Naive B cell (primary cell): ENCODE results near the gene NCKIPSD. TPM values are rescaled to one million over a fixed set of nuclear protein-coding genes. Genes with fewer than 3 reads are reported as not detected.

ENCODE experiments used
- ATAC-seq, 2 donors: fragments of 150-1000 bp; cut with Tn5 transposase; 2 replicates each; pipeline ENCODE4 v1.10.0; 2021; ENCODE audit warnings: low read depth in 2 of 2, mild to moderate bottlenecking in 2 of 2, moderate library complexity in 2 of 2
- DNase-seq: peaks from one replicate; pipeline ENCODE4 v3.0.0; 2022
- H3K27ac Mint-ChIP-seq, 6 donors: one replicate each; pipeline ENCODE4 v1.8.0; 2020 to 2022; ENCODE audit warnings: mild to moderate bottlenecking in 6 of 6, mixed read lengths in 6 of 6, moderate library complexity in 5 of 6, inconsistent platforms in 2 of 6
- H3K27me3 Mint-ChIP-seq, 3 donors: one replicate each; pipeline ENCODE4 v1.8.0; 2021 to 2022; ENCODE audit warnings: mixed read lengths in 3 of 3, mild to moderate bottlenecking in 1 of 3
- H3K36me3 Mint-ChIP-seq, 2 donors: one replicate each; pipeline ENCODE4 v1.8.0; 2020 to 2022; ENCODE audit warnings: mixed read lengths in 2 of 2, inconsistent platforms in 1 of 2, mild to moderate bottlenecking in 1 of 2
- H3K4me1 Mint-ChIP-seq, 3 donors: one replicate each; pipeline ENCODE4 v1.8.0; 2020 to 2022; ENCODE audit warnings: mixed read lengths in 3 of 3, inconsistent platforms in 1 of 3, mild to moderate bottlenecking in 1 of 3, moderate library complexity in 1 of 3
- H3K4me3 Mint-ChIP-seq, 8 donors: one replicate each; pipeline ENCODE4 v1.8.0; 2020 to 2022; ENCODE audit warnings: mild to moderate bottlenecking in 8 of 8, mixed read lengths in 8 of 8, moderate library complexity in 8 of 8, inconsistent platforms in 2 of 8
- H3K9me3 Mint-ChIP-seq, 7 donors: one replicate each; pipeline ENCODE4 v1.8.0; 2020 to 2022; ENCODE audit warnings: mixed read lengths in 7 of 7, mild to moderate bottlenecking in 5 of 7, inconsistent platforms in 2 of 7, moderate library complexity in 1 of 7
- polyA plus RNA-seq, 6 donors: library from polyadenylated mRNA; unstranded; fragments of 300-500 nt; fragmentation: Illumina TruSeq; gene quantifications; one replicate each; pipeline ENCODE4 v1.2.3, GENCODE V29; 2021; ENCODE audit warnings: low read depth in 6 of 6

Gene NCKIPSD
- polyA plus RNA-seq, 6 donors from 2014 or later, result 3.3 to 11.2 (median 4.9) TPM

DNA sequence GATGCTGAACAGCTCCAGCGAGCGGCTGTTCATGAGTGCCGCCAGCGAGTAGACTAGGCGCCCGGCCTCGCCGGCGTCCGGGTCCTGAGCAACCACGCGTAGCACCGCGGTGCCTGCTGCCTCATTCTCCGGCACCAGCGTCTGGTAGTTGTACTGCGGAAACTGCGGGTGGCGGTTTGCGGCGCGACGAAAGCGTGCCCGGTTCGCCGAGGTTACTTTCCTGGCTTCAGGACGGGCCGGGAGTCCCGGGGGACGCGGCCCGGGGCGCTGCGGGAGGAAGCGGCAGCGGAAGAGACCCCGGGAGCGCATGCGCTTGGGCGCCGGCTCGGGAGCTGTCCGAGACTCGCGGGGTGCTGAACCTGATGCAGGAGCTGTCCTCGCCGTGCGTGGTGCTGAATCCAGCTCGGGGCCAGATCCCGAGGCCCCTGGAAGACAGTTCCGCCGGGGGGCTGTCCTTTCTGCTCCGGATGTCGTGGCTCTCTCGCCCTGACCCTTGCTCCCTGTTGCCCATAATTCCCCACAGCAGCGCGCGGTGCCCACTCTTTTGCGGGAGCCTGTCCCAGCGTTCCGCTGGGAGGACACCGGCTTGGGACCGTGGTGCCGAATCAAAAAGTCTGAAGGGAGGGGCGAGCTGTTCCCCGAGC is 24.1 kb downstream of the NCKIPSD start:
- ATAC-seq (peak; percentile 56), DNase-seq (peak; percentile 68)
- peaks cover 33 to 56% (median 34%) of the 10 kb centered on the region in 3 donors for H3K27me3 Mint-ChIP-seq
- H3K4me3 Mint-ChIP-seq, result peak overlapping the region; percentile 40 to 82 (median 64)
- peaks cover 0 to 4% (median 0%) of the 10 kb centered on the region in 7 donors for H3K9me3 Mint-ChIP-seq
- peaks cover 0 to 10% of the 10 kb centered on the region in 2 donors for H3K36me3 Mint-ChIP-seq
- peaks cover 12 to 30% (median 17%) of the 10 kb centered on the region in 3 donors for H3K4me1 Mint-ChIP-seq
- H3K27ac Mint-ChIP-seq, result peak overlapping the region in 3 of 6 donors; percentile 65 to 96 (median 94)

DNA sequence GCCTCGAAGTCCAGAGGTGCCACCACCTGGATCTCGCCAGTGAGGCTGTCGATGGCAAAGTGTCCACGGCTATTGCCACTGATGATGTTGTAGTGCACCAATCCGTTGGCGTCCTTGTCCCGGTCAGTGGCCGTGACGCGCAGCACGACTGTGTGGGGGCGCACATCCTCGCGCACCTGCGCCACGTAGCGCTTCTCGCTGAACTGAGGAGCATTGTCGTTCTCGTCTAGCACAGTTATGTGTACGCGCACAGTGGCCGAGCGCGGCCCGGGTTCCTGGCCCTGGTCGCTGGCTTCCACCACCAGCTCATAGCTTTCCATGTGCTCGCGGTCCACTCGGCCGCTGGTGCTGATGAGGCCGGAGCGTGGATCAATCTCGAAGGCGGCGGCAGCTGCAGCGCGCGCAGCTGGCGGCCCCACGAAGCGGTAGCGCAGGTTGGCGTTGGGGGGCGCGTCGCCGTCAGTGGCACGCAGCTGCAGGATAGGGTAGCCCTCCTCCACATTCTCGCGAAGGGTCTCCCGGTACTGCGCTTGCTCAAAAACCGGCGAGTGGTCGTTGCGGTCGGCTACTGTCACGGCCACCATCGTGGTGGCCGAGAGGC is 24.8 kb downstream of the NCKIPSD start:
- ATAC-seq, result no peak
- no peak for DNase-seq
- H3K4me1 Mint-ChIP-seq, result peaks cover 12 to 33% (median 19%) of the 10 kb centered on the region in 3 donors
- H3K4me3 Mint-ChIP-seq, result peak overlapping the region in 5 of 8 donors; percentile 36 to 82 (median 64)
- H3K36me3 Mint-ChIP-seq, result peaks cover 0 to 10% of the 10 kb centered on the region in 2 donors
- peaks cover 33 to 56% (median 34%) of the 10 kb centered on the region in 3 donors for H3K27me3 Mint-ChIP-seq
- H3K9me3 Mint-ChIP-seq, result peaks cover 0 to 4% (median 0%) of the 10 kb centered on the region in 7 donors
- no peak overlapping the region for H3K27ac Mint-ChIP-seq

DNA sequence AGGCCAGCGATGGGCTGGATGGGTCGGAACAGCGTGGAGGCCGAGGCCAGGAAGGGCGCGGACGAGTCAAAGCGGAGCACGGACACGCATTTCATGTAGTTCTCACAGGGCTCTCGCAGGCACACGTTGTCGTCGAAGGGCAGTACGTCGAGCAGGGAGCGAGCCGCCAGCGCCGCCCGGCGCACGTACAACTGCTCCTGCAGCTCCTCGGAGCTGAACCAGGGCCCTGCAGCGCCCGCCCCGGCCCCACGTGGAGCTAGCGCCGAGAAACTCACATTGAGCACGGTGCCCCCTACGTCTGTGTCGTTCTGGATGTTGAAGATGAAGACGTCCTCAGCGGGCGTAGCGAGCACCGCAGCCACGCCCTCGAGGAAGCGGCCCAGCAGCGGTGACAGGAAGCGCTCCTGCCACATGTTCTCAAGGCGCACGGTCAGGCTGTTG is 28.9 kb downstream of the NCKIPSD start:
- H3K9me3 Mint-ChIP-seq, result no peaks in the 10 kb centered on the region
- peaks cover 14 to 15% (median 14%) of the 10 kb centered on the region in 3 donors for H3K4me1 Mint-ChIP-seq
- ATAC-seq (no peak), DNase-seq (no peak)
- peaks cover 16 to 33% (median 20%) of the 10 kb centered on the region in 3 donors for H3K27me3 Mint-ChIP-seq
- no peaks in the 10 kb centered on the region for H3K36me3 Mint-ChIP-seq
- peak overlapping the region; percentile 48 to 85 (median 77) for H3K4me3 Mint-ChIP-seq
- peak overlapping the region in 1 of 6 donors; percentile 38 for H3K27ac Mint-ChIP-seq

DNA sequence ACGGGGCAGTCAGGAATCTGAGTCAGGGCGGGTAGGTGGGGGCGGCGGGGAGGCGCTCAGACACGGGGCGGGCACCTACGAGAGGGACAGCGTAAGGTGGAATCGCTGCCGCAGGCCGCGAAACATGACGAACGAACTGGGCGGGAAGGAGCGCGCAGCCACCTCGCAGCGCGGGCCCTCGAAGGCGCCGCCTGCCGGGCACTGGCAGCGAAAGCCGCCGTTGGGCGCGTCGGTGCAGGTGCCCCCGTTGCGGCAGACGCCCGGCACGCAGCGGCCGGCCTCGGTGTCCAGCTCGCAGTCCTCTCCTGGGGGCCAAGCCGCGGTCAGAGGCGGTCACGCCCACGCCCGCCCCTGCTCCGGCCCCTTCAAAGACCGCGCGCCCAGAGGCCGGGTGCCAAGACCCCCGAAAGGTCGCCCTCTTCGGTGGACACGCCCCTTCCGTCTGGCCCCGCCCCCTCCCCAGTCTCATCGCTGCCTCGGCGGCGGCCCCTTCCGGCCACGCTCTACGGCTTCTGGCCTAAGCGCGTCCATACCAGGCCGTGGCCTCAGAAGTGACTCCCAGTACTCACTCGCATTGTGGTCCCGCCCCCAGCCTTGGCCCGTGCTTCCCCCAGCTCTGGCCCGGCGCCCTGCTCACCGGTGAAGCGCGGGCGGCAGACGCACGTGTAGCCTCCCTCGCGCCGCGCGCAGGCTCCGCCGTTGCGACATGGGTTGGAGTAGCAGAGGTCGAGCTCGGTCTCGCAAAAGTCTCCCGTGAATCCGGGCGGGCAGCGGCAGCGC is 29.5 kb downstream of the NCKIPSD start:
- ATAC-seq (peak; percentile 82 to 84), DNase-seq (peak; percentile 76)
- H3K36me3 Mint-ChIP-seq, result no peaks in the 10 kb centered on the region
- peak overlapping the region; percentile 48 to 87 (median 77) for H3K4me3 Mint-ChIP-seq
- peak overlapping the region in 3 of 6 donors; percentile 33 to 89 (median 80) for H3K27ac Mint-ChIP-seq
- H3K27me3 Mint-ChIP-seq, result peaks cover 15 to 28% (median 16%) of the 10 kb centered on the region in 3 donors
- peaks cover 8 to 14% (median 10%) of the 10 kb centered on the region in 3 donors for H3K4me1 Mint-ChIP-seq
- no peaks in the 10 kb centered on the region for H3K9me3 Mint-ChIP-seq

DNA sequence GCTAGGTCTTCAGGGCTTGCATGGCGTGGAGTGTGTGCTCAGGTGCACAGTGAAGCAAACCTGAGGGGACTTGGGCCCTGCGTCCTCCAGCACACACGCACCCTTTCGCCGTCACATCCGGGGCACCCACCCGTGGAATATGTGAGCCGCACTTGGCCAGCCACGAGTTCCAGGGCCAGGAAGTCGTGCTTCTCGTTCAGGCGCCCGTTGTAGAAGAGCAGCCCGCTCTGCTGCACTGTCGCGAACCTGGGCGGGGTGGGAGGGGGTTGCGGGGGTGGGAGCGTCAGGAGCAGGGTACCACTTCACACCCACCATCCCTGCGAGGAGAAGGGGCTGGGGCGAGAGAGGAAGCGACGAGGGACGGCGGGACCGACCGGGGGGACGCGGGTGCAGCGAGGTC is 30.1 kb downstream of the NCKIPSD start:
- peak; percentile 32 for DNase-seq
- Mint-ChIP-seq H3K27ac (peak overlapping the region in 3 of 6 donors; percentile 53 to 89 (median 80)), H3K36me3 (no peaks in the 10 kb centered on the region), H3K27me3 (peaks cover 15 to 28% (median 16%) of the 10 kb centered on the region in 3 donors), H3K4me3 (peak overlapping the region; percentile 73 to 87 (median 80)), H3K9me3 (no peaks in the 10 kb centered on the region), H3K4me1 (peaks cover 5 to 14% (median 9%) of the 10 kb centered on the region in 3 donors)
- ATAC-seq, result peak; percentile 48 to 61

DNA sequence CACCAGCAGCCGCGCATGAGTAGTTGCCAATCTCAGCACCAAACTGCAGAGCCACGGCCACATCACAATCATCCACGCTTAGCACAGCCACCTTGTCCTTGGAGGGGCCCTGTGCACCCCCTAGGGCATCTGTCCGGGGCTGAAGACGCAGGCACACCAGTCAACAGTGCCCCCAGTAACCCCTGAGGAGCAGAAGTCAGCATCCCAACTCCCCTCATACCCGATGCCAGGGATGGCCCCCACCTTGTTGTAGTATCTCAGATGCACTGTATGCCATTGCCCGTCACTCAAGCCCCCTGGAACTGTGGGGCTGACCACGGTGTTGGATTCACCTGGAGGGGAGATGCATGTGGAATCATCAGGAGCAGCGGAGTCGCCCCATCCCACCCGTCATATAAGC is 30.7 kb downstream of the NCKIPSD start:
- no peaks in the 10 kb centered on the region for H3K9me3 Mint-ChIP-seq
- DNase-seq (no peak), ATAC-seq (no peak)
- no peaks in the 10 kb centered on the region for H3K36me3 Mint-ChIP-seq
- H3K4me3 Mint-ChIP-seq, result peak overlapping the region; percentile 73 to 87 (median 78)
- H3K27ac Mint-ChIP-seq, result peak overlapping the region in 2 of 6 donors; percentile 48 to 53
- peaks cover 15 to 25% (median 16%) of the 10 kb centered on the region in 3 donors for H3K27me3 Mint-ChIP-seq
- H3K4me1 Mint-ChIP-seq, result peaks cover 5 to 14% (median 9%) of the 10 kb centered on the region in 3 donors

DNA sequence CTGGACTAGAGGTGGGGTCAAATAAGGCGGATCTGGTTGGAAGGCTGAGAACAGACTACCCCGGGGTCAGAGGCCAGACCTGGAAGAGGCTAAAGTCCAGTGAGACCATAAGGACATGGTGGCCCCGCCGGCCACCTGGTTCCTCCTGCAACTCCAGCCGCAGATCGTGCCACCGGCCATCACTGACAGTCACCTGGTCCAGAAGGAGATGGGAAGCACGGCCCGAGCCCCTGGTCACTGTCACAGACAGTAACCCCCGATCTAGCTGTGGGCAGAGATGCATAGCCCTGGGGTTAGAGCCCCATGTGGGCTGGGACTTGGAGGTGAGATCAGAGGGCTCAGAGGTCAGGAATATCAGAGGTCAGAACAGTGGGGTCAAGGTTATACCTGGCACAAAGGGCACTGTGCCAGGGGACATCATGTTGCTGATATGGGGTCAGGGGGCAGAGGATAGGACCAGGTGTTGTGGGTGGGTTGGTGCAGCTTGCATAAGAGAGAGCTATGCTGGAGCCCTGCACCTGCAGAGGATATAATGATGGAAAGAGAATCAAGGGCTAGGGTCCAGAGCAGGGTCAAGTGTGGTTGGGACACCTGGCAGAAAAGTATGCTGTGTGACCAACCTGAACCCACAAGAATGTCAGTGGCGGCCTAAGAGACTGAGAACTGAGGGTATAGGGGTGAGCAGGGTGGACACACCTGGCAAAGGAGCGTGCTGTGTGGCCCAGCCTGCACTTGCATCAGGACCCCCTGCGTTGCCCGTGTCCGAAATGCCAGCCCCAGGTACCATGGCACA is 32.6 kb downstream of the NCKIPSD start:
- Mint-ChIP-seq H3K27me3 (peaks cover 0 to 9% (median 5%) of the 10 kb centered on the region in 3 donors), H3K4me3 (peak overlapping the region in 2 of 8 donors; percentile 44 to 56), H3K36me3 (no peaks in the 10 kb centered on the region), H3K4me1 (peaks cover 5 to 17% (median 9%) of the 10 kb centered on the region in 3 donors), H3K9me3 (no peaks in the 10 kb centered on the region), H3K27ac (no peak overlapping the region)
- ATAC-seq (no peak), DNase-seq (no peak)

DNA sequence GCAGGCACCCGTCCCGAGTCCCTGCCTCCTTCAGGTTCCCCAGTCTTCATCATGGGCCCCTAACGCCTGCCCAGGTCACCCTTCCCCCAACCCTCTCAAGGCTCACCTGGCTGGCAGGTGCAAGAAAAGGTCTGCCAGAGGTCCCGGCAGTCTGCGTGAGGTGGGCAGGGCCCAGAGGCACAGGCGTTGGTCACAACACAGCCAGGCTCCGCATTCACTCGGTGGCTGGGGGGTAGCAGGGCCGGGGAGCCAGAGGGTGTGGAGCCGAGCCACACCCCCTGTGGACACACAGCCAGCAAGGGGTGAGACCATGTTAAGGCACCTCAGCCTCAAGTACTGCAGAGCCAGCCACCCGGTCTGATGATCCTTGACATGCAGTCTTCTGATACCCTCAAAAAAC is 33.9 kb downstream of the NCKIPSD start:
- ATAC-seq (no peak), DNase-seq (no peak)
- no peak overlapping the region for H3K27ac Mint-ChIP-seq
- no peaks in the 10 kb centered on the region for H3K27me3 Mint-ChIP-seq
- no peaks in the 10 kb centered on the region for H3K9me3 Mint-ChIP-seq
- H3K4me1 Mint-ChIP-seq, result peaks cover 4 to 14% (median 9%) of the 10 kb centered on the region in 3 donors
- no peak overlapping the region for H3K4me3 Mint-ChIP-seq
- no peaks in the 10 kb centered on the region for H3K36me3 Mint-ChIP-seq

DNA sequence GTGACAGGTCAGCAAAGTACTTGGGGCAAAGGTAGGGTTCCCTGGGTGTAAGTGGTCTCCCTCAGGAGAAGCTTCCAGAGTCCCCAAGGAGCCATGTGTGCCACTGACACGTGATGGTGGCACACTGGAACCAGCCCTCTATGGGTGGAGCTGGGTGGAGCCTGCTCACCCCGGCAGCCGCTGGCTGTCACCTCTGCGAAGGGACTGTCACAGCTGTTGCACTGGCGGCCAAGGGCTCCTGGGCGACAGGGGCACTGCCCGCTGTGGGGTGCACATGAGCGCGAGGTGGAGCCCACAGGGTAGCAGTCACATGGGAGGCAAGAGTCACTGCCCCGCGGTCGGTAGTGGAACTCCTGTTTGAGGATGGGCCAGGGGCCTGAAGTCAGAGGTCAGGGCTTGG is 35.0 kb downstream of the NCKIPSD start:
- H3K27ac Mint-ChIP-seq, result no peak overlapping the region
- no peak overlapping the region for H3K4me3 Mint-ChIP-seq
- no peaks in the 10 kb centered on the region for H3K36me3 Mint-ChIP-seq
- ATAC-seq (no peak), DNase-seq (no peak)
- peaks cover 0 to 16% (median 6%) of the 10 kb centered on the region in 3 donors for H3K4me1 Mint-ChIP-seq
- H3K27me3 Mint-ChIP-seq, result no peaks in the 10 kb centered on the region
- H3K9me3 Mint-ChIP-seq, result no peaks in the 10 kb centered on the region

DNA sequence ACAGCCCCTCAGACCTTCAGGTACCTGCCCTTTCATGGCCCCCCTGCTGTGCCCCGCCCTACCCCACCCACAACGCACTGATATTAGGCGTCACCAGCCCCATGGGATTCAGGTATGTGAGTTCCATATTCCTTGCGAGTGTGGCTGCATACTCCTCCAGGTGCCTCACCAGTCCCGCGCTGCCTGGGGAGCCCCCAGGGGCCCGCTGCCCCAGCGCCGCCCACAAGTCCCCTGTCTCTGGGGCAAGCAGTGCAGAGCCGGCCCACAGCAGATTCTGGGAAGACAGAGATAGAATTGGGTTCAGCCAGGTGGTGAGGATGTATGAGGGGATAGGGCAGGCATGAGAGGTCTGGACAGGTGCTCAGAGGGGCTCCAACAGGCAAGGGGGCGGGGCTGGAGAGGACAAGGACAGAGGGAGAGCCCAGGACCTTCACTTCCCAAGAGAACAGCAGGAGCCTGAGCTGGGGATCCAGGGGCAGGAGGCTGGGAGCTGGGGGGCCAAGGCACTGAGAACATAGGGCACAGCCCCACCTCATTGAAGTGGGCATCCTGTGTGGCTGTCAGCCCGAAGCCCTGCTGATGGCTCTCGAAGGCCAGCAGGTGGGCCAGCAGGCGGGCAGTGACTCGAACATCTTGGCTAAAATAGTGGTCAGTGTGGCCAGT is 37.4 kb downstream of the NCKIPSD start:
- ATAC-seq, result no peak
- Mint-ChIP-seq H3K4me1 (peaks cover 0 to 10% (median 0%) of the 10 kb centered on the region in 3 donors), H3K27me3 (peaks cover 0 to 17% (median 5%) of the 10 kb centered on the region in 3 donors), H3K9me3 (no peaks in the 10 kb centered on the region), H3K36me3 (no peaks in the 10 kb centered on the region), H3K27ac (no peak overlapping the region), H3K4me3 (no peak overlapping the region)
- DNase-seq, result no peak

DNA sequence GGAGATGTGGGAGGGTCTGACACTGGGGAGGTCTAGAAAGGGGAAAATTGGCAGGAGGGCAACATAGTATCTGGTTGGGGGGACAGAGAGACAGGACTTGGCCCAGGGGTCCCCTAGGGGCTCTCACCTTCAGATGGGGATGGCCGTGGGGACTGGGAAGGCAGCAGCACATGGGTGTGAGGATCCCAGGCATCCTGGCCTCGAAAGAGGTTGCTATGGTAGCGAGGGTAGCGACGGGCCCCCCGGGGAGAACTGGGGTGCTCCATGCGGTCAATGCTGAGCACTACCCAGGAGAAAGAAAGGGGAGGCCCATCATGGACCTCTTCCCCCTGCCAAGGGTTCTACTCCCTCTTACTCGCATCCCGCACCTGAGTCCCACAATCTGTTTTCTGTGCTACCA is 38.0 kb downstream of the NCKIPSD start:
- Mint-ChIP-seq H3K4me1 (peaks cover 0 to 10% (median 0%) of the 10 kb centered on the region in 3 donors), H3K36me3 (no peaks in the 10 kb centered on the region), H3K27me3 (peaks cover 0 to 18% (median 5%) of the 10 kb centered on the region in 3 donors), H3K27ac (no peak overlapping the region), H3K4me3 (no peak overlapping the region), H3K9me3 (no peaks in the 10 kb centered on the region)
- no peak for DNase-seq
- ATAC-seq, result no peak
